Trophoblast cell (in vitro differentiated cells and primary cell): ENCODE results near the gene TACO1.

ENCODE experiments used
- DNase-seq, 2 donors: peaks; one replicate each; pipeline ENCODE4 v3.0.0-alpha.2; 2016
- H2AFZ ChIP-seq: 2 replicates; pipeline ENCODE4 v1.6.1; 2013; ENCODE audit warnings: low read length, moderate library complexity, mild to moderate bottlenecking; ENCODE audit not compliant: insufficient read depth, poor library complexity
- H2AK5ac ChIP-seq: 2 replicates; pipeline ENCODE4 v1.6.1; 2013; ENCODE audit warnings: mild to moderate bottlenecking, low read length
- H2BK120ac ChIP-seq: 2 replicates; pipeline ENCODE4 v1.6.1; 2013; ENCODE audit warnings: low read length, mild to moderate bottlenecking, moderate library complexity; ENCODE audit not compliant: insufficient read depth, poor library complexity
- H2BK12ac ChIP-seq: 2 replicates; pipeline ENCODE4 v1.6.1; 2013; ENCODE audit warnings: mild to moderate bottlenecking, low read length, moderate library complexity
- H2BK5ac ChIP-seq: 2 replicates; pipeline ENCODE4 v1.6.1; 2013; ENCODE audit warnings: low read length, low read depth, moderate library complexity, mild to moderate bottlenecking; ENCODE audit not compliant: poor library complexity
- H3K14ac ChIP-seq: 2 replicates; pipeline ENCODE4 v1.6.1; 2013; ENCODE audit warnings: mild to moderate bottlenecking, low read length
- H3K18ac ChIP-seq: 2 replicates; pipeline ENCODE4 v1.6.1; 2013; ENCODE audit warnings: mild to moderate bottlenecking, low read length
- H3K23ac ChIP-seq: 2 replicates; pipeline ENCODE4 v1.6.1; 2013; ENCODE audit warnings: low read length
- H3K27ac ChIP-seq: 2 replicates; pipeline ENCODE4 v1.5.1; 2013; ENCODE audit warnings: low read depth, mild to moderate bottlenecking, inconsistent platforms, low read length, moderate library complexity
- H3K27me3 ChIP-seq: 2 replicates; pipeline ENCODE4 v1.6.1; 2013; ENCODE audit warnings: inconsistent platforms, mild to moderate bottlenecking, low read length, moderate library complexity; ENCODE audit not compliant: insufficient read depth
- H3K36me3 ChIP-seq, 2 experiments: 1 replicate in 1 of 2; 2 replicates in 1 of 2; pipeline ENCODE4 v1.6.1; 2013; ENCODE audit warnings: low read length in 2 of 2, mild to moderate bottlenecking in 2 of 2, moderate library complexity in 1 of 2; ENCODE audit not compliant: insufficient read depth in 2 of 2, control insufficient read depth in 1 of 2
- H3K4ac ChIP-seq: 2 replicates; pipeline ENCODE4 v1.6.1; 2013; ENCODE audit warnings: low read depth, mild to moderate bottlenecking, low read length, moderate library complexity
- H3K4me1 ChIP-seq, 2 experiments: 1 replicate in 1 of 2; 2 replicates in 1 of 2; pipeline ENCODE4 v1.6.1; 2013; ENCODE audit warnings: low read length in 2 of 2, mild to moderate bottlenecking in 2 of 2, moderate library complexity in 1 of 2; ENCODE audit not compliant: insufficient read depth in 2 of 2, control insufficient read depth in 1 of 2
- H3K4me2 ChIP-seq: 2 replicates; pipeline ENCODE4 v1.6.1; 2013; ENCODE audit warnings: inconsistent platforms, mild to moderate bottlenecking, low read length, moderate library complexity
- H3K4me3 ChIP-seq: 2 replicates; pipeline ENCODE4 v1.5.1; 2013; ENCODE audit warnings: mild to moderate bottlenecking, low read depth, low read length, inconsistent platforms
- H3K79me1 ChIP-seq: one replicate; pipeline ENCODE4 v1.6.1; 2013; ENCODE audit warnings: low read length
- H3K79me2 ChIP-seq: 2 replicates; pipeline ENCODE4 v1.6.1; 2013; ENCODE audit warnings: low read length, mild to moderate bottlenecking; ENCODE audit not compliant: control insufficient read depth, insufficient read depth, poor library complexity
- H3K9ac ChIP-seq: 2 replicates; pipeline ENCODE4 v1.6.1; 2013; ENCODE audit warnings: mild to moderate bottlenecking, low read length
- H3K9me3 ChIP-seq: 2 replicates; pipeline ENCODE4 v1.6.1; 2013; ENCODE audit warnings: low read depth, mild to moderate bottlenecking, control low read depth, inconsistent platforms, low read length; ENCODE audit not compliant: insufficient read depth
- H4K12ac ChIP-seq: 2 replicates; pipeline ENCODE4 v1.6.1; 2013; ENCODE audit warnings: low read depth, mild to moderate bottlenecking, low read length, moderate library complexity
- H4K8ac ChIP-seq: 2 replicates; pipeline ENCODE4 v1.6.1; 2013; ENCODE audit warnings: low read depth, mild to moderate bottlenecking, low read length, moderate library complexity
- H4K91ac ChIP-seq: one replicate; pipeline ENCODE4 v1.6.1; 2013; ENCODE audit warnings: low read depth, mild to moderate bottlenecking, low read length, moderate library complexity
- WGBS: extraction: QIAGEN DNeasy Blood & Tissue Kit; methylation state at CpG from one replicate; pipeline ENCODE4 v1.1.7; 2013; ENCODE audit warnings: missing lambda C conversion rate; ENCODE audit not compliant: insufficient read length, insufficient coverage; ENCODE audit errors: extremely low coverage; 5-methylcytosine and 5-hydroxymethylcytosine counted together

Gene TACO1

GRCh38 chr17:63644846-63645245, 44.2 kb downstream of the TACO1 start:
- Histone ChIP-seq H4K12ac (no peak overlapping the region), H3K27ac (no peak overlapping the region), H3K14ac (no peak overlapping the region), H3K4me2 (no peak overlapping the region), H2BK12ac (no peak overlapping the region), H3K9ac (no peak overlapping the region), H3K9me3 (no peaks in the 10 kb centered on the region), H3K36me3 (no peaks in the 10 kb centered on the region), H2AK5ac (no peak overlapping the region), H3K18ac (no peak overlapping the region), H3K27me3 (no peaks in the 10 kb centered on the region), H2BK120ac (no peak overlapping the region), H3K23ac (no peak overlapping the region), H3K4me1 (peaks cover 12 to 13% of the 10 kb centered on the region in 2 experiments), H2AFZ (no peak overlapping the region), H3K4ac (no peak overlapping the region), H3K79me2 (no peaks in the 10 kb centered on the region), H2BK5ac (no peak overlapping the region), H3K4me3 (no peak overlapping the region), H3K79me1 (peaks cover 4% of the 10 kb centered on the region), H4K91ac (no peak overlapping the region), H4K8ac (no peak overlapping the region)
- 100% methylated on average over 1 of the region's 7 CpGs for WGBS
- no peak for DNase-seq

- Histone ChIP-seq H3K4ac (no peak overlapping the region), H2BK120ac (no peak overlapping the region), H2BK12ac (no peak overlapping the region), H3K23ac (no peak overlapping the region), H3K9me3 (no peaks in the 10 kb centered on the region), H2AFZ (no peak overlapping the region), H3K9ac (no peak overlapping the region), H3K4me3 (no peak overlapping the region), H4K91ac (no peak overlapping the region), H2BK5ac (no peak overlapping the region), H3K4me2 (no peak overlapping the region), H3K27ac (no peak overlapping the region), H2AK5ac (no peak overlapping the region), H3K27me3 (no peaks in the 10 kb centered on the region), H4K8ac (no peak overlapping the region), H3K14ac (no peak overlapping the region), H3K79me1 (peaks cover 4% of the 10 kb centered on the region), H3K79me2 (no peaks in the 10 kb centered on the region), H3K18ac (no peak overlapping the region), H3K36me3 (no peaks in the 10 kb centered on the region), H3K4me1 (peaks cover 12 to 13% of the 10 kb centered on the region in 2 experiments), H4K12ac (no peak overlapping the region)
- DNase-seq: peak in 1 of 2 donors; percentile 52
- WGBS: no CpG with 5 or more reads among the region's 5 CpGs
These were observed 45.2 kb downstream of the TACO1 start for GRCh38 chr17:63645775-63646487.

GRCh38 chr17:63646488-63646806, 45.8 kb downstream of the TACO1 start:
- Histone ChIP-seq H2AK5ac (no peak overlapping the region), H3K79me2 (no peaks in the 10 kb centered on the region), H3K9me3 (no peaks in the 10 kb centered on the region), H2BK5ac (no peak overlapping the region), H3K23ac (no peak overlapping the region), H3K27me3 (no peaks in the 10 kb centered on the region), H3K27ac (no peak overlapping the region), H3K79me1 (peaks cover 4% of the 10 kb centered on the region), H3K4me2 (no peak overlapping the region), H3K36me3 (no peaks in the 10 kb centered on the region), H4K8ac (no peak overlapping the region), H2BK120ac (no peak overlapping the region), H2AFZ (no peak overlapping the region), H4K12ac (no peak overlapping the region), H3K4me1 (peaks cover 12 to 13% of the 10 kb centered on the region in 2 experiments), H3K9ac (no peak overlapping the region), H3K18ac (no peak overlapping the region), H3K14ac (no peak overlapping the region), H2BK12ac (no peak overlapping the region), H4K91ac (no peak overlapping the region), H3K4me3 (no peak overlapping the region), H3K4ac (no peak overlapping the region)
- DNase-seq: peak in 1 of 2 donors; percentile 17
- no CpG with 5 or more reads among the region's 1 CpG for WGBS

- no CpG with 5 or more reads among the region's 4 CpGs for WGBS
These were observed 46.5 kb downstream of the TACO1 start for GRCh38 chr17:63647065-63647725.

More at GRCh38 chr17:63647065-63647725, 46.5 kb downstream of the TACO1 start:
- no peaks in the 10 kb centered on the region for H3K9me3 ChIP-seq
- H3K79me2 ChIP-seq: no peaks in the 10 kb centered on the region
- peak; percentile 26 to 59 for DNase-seq
- peak overlapping the region; percentile 58 for H2AK5ac ChIP-seq
- H2AFZ ChIP-seq: no peak overlapping the region
- H3K18ac ChIP-seq: no peak overlapping the region
- H2BK120ac ChIP-seq: no peak overlapping the region
- peak overlapping the region; percentile 37 for H3K4me2 ChIP-seq
- H3K36me3 ChIP-seq: no peaks in the 10 kb centered on the region
- peak overlapping the region; percentile 48 for H2BK12ac ChIP-seq
- H4K8ac ChIP-seq: peak overlapping the region; percentile 30
- H4K91ac ChIP-seq: no peak overlapping the region
- H2BK5ac ChIP-seq: no peak overlapping the region
- no peak overlapping the region for H3K4ac ChIP-seq
- H3K79me1 ChIP-seq: peaks cover 4% of the 10 kb centered on the region
- H3K27ac ChIP-seq: peak overlapping the region; percentile 76
- H3K23ac ChIP-seq: no peak overlapping the region
- H3K4me3 ChIP-seq: no peak overlapping the region
- no peak overlapping the region for H3K9ac ChIP-seq
- H3K14ac ChIP-seq: no peak overlapping the region
- no peak overlapping the region for H4K12ac ChIP-seq
- H3K4me1 ChIP-seq: peaks cover 12 to 13% of the 10 kb centered on the region in 2 experiments
- H3K27me3 ChIP-seq: no peaks in the 10 kb centered on the region
